Activated T-cell treated with anti-CD3 and anti-CD28 coated beads, Interleukin-2, amount 50 U/mL, for 72 hours (primary cell): ENCODE results near the gene PIGZ. TPM values are rescaled to one million over a fixed set of nuclear protein-coding genes. Genes with fewer than 3 reads are reported as not detected.

Source experiments
- ATAC-seq, 2 donors: fragments of 150-1000 bp; cut with Tn5 transposase; replicated peaks in 1 of 2; 2 replicates each; pipeline ENCODE4 v1.10.0; 2021; ENCODE audit warnings: moderate library complexity in 2 of 2, mild to moderate bottlenecking in 1 of 2
- DNase-seq, 2 donors: peaks; one replicate each; pipeline ENCODE4 v3.0.0; 2021 to 2022; ENCODE audit warnings: mixed read lengths in 1 of 2
- H3K27ac Mint-ChIP-seq: one replicate; pipeline ENCODE4 v1.8.0; 2022; ENCODE audit warnings: mild to moderate bottlenecking, moderate library complexity, mixed read lengths
- H3K27me3 Mint-ChIP-seq: one replicate; pipeline ENCODE4 v1.8.0; 2022; ENCODE audit warnings: low read depth, mixed read lengths
- H3K36me3 Mint-ChIP-seq, 2 donors: one replicate each; pipeline ENCODE4 v1.8.0; 2022; ENCODE audit warnings: mixed read lengths in 2 of 2, mild to moderate bottlenecking in 1 of 2; ENCODE audit not compliant: insufficient read depth in 2 of 2
- H3K4me1 Mint-ChIP-seq: one replicate; pipeline ENCODE4 v1.8.0; 2022; ENCODE audit warnings: low read depth, mixed read lengths
- H3K4me3 Mint-ChIP-seq, 2 donors: one replicate each; pipeline ENCODE4 v1.8.0; 2022; ENCODE audit warnings: mild to moderate bottlenecking in 2 of 2, mixed read lengths in 2 of 2, moderate library complexity in 2 of 2
- H3K9me3 Mint-ChIP-seq, 2 donors: one replicate each; pipeline ENCODE4 v1.8.0; 2022; ENCODE audit warnings: mixed read lengths in 2 of 2
- total RNA-seq, 2 donors: library from RNA; stranded (reverse); gene quantifications; one replicate each; pipeline ENCODE4 v1.2.3, GENCODE V29; 2022

The PIGZ gene
- total RNA-seq, 2 donors from 2014 or later, result 1.1 to 1.7 TPM

- Mint-ChIP-seq H3K27ac (no peak overlapping the region), H3K9me3 (peaks cover 4 to 5% of the 10 kb centered on the region in 2 donors), H3K36me3 (peaks cover 6 to 10% of the 10 kb centered on the region in 2 donors), H3K4me3 (no peak overlapping the region), H3K27me3 (peaks cover 13% of the 10 kb centered on the region), H3K4me1 (peaks cover 10% of the 10 kb centered on the region)
- no peak for ATAC-seq
- DNase-seq, result no peak
Measured at GRCh38 chr3:196981657-196982056, 13.0 kb upstream of the PIGZ start.

GRCh38 chr3:196979545-196979944 lies 10.9 kb upstream of the PIGZ start:
- DNase-seq (no peak), ATAC-seq (no peak)
- Mint-ChIP-seq H3K4me3 (no peak overlapping the region), H3K27ac (no peak overlapping the region), H3K36me3 (peaks cover 6 to 10% of the 10 kb centered on the region in 2 donors), H3K9me3 (peaks cover 4 to 5% of the 10 kb centered on the region in 2 donors), H3K27me3 (peaks cover 23% of the 10 kb centered on the region), H3K4me1 (peaks cover 10% of the 10 kb centered on the region)

DNA sequence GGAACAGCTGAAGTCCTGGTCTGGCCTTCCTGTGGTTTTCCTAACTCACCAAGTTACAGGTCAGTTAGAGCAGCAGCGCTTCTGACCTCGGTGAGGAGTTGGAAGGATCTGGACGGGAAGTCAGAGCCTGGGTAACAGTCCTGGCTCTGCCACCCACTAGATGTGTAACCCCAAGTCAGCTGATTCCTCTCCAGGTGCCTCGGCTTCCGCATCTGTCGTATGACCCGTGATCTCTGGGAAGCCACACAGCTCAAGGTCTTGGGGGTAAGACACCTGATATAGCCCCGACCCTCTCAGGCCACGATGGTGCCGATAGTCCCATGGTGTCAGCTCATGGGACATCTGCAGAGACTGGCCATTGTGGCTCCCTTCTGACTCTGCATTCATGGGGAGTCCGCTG lies 8.3 kb upstream of the PIGZ start:
- H3K27ac Mint-ChIP-seq, result no peak overlapping the region
- no peak for DNase-seq

GRCh38 chr3:196975349-196975748 lies 6.7 kb upstream of the PIGZ start:
- H3K4me3 Mint-ChIP-seq, result no peak overlapping the region
- H3K4me1 Mint-ChIP-seq, result peaks cover 11% of the 10 kb centered on the region
- H3K27me3 Mint-ChIP-seq, result peaks cover 33% of the 10 kb centered on the region
- no peak overlapping the region for H3K27ac Mint-ChIP-seq
- no peak for ATAC-seq
- no peak for DNase-seq
- H3K9me3 Mint-ChIP-seq, result no peaks in the 10 kb centered on the region
- H3K36me3 Mint-ChIP-seq, result no peaks in the 10 kb centered on the region

More for the DNA sequence above, 8.3 kb upstream of the PIGZ start:
- H3K9me3 Mint-ChIP-seq, result no peaks in the 10 kb centered on the region
- no peak for ATAC-seq
- H3K4me1 Mint-ChIP-seq, result peaks cover 10% of the 10 kb centered on the region
- peaks cover 25% of the 10 kb centered on the region for H3K27me3 Mint-ChIP-seq
- H3K36me3 Mint-ChIP-seq, result peaks cover 2 to 3% of the 10 kb centered on the region in 2 donors
- no peak overlapping the region for H3K4me3 Mint-ChIP-seq

GRCh38 chr3:196974661-196975060 lies 6.0 kb upstream of the PIGZ start:
- no peak overlapping the region for H3K4me3 Mint-ChIP-seq
- ATAC-seq (no peak), DNase-seq (no peak)
- H3K27me3 Mint-ChIP-seq, result peaks cover 37% of the 10 kb centered on the region
- no peaks in the 10 kb centered on the region for H3K36me3 Mint-ChIP-seq
- H3K9me3 Mint-ChIP-seq, result no peaks in the 10 kb centered on the region
- H3K4me1 Mint-ChIP-seq, result peaks cover 15% of the 10 kb centered on the region
- H3K27ac Mint-ChIP-seq, result no peak overlapping the region

DNA sequence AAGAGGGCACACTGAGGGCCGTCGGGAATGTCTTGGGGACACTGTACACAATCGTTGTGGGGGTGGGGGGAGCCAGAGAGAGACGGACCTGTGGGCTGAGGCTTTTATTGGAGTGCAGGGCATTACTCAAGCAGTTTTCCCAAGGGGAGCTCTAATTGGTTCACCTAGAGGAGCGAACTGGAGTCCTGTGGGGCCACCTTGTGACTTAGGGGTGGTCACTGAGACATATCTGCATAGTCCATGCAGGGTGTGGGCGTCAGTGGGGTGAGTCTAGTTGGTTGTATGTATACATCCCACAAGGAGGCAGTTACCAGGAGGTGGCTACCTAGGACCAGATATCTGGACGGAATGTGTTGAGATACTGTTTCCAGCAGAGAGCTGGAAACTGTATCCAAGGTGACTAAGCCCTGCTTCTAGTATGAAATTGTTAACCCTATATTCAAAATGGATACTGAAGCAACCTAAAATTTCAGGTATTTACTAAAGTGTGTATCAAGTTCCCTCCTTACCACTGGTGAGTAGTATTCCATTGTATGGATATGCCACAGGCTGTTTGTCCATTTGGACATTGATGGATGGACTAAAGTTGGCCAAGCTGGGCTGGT lies 2.6 kb upstream of the PIGZ start:
- Mint-ChIP-seq H3K36me3 (peaks cover 1 to 7% of the 10 kb centered on the region in 2 donors), H3K4me3 (no peak overlapping the region), H3K9me3 (no peaks in the 10 kb centered on the region), H3K27me3 (peaks cover 26% of the 10 kb centered on the region), H3K4me1 (peaks cover 5% of the 10 kb centered on the region), H3K27ac (no peak overlapping the region)
- no peak for ATAC-seq
- no peak for DNase-seq

DNA sequence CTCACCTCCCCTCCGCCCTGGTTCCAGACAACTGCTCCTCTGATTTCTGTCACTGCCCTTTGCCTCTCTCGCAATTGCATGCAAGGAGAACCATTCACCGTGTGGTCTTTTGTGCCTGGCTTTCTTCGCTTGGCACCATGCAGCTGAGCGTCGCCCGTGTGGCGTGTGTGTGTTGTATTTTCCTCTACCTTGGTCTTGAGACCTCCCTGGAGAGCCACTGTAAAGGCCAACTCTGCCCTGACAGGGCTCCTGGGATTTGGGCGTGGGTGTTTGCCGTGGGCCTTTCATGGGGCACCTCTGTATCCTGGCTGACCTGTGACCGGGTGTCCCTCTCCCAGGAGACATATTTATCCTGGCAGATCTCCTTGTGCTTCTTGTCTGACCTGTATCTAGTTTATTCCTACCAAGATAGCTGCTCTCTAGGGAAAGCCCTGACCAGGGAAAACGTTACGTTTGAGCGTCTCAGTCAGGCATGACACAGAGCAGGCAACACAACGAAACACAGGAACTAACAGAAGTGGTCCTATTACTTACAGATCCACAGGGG lies 2.0 kb upstream of the PIGZ start:
- H3K9me3 Mint-ChIP-seq, result peaks cover 0 to 1% of the 10 kb centered on the region in 2 donors
- ATAC-seq (no peak), DNase-seq (no peak)
- peaks cover 1 to 13% of the 10 kb centered on the region in 2 donors for H3K36me3 Mint-ChIP-seq
- H3K4me1 Mint-ChIP-seq, result peaks cover 9% of the 10 kb centered on the region
- H3K27me3 Mint-ChIP-seq, result peaks cover 25% of the 10 kb centered on the region
- peak overlapping the region; percentile 70 to 77 for H3K4me3 Mint-ChIP-seq
- peak overlapping the region; percentile 22 for H3K27ac Mint-ChIP-seq

- H3K4me3 Mint-ChIP-seq, result peak overlapping the region; percentile 70 to 77
- peaks cover 16% of the 10 kb centered on the region for H3K4me1 Mint-ChIP-seq
- H3K27ac Mint-ChIP-seq, result peak overlapping the region; percentile 60
- DNase-seq (peak; percentile 77 to 88), ATAC-seq (peak; percentile 73 to 75)
- H3K36me3 Mint-ChIP-seq, result peaks cover 5 to 17% of the 10 kb centered on the region in 2 donors
- peaks cover 24% of the 10 kb centered on the region for H3K27me3 Mint-ChIP-seq
- peaks cover 2 to 4% of the 10 kb centered on the region in 2 donors for H3K9me3 Mint-ChIP-seq
Measured at GRCh38 chr3:196969660-196970546, 1.3 kb upstream of the PIGZ start.

- DNase-seq, result peak; percentile 69 to 72
- H3K4me3 Mint-ChIP-seq, result peak overlapping the region; percentile 87 to 88
Measured at GRCh38 chr3:196969134-196969659, 564 bp upstream of the PIGZ start.

DNA sequence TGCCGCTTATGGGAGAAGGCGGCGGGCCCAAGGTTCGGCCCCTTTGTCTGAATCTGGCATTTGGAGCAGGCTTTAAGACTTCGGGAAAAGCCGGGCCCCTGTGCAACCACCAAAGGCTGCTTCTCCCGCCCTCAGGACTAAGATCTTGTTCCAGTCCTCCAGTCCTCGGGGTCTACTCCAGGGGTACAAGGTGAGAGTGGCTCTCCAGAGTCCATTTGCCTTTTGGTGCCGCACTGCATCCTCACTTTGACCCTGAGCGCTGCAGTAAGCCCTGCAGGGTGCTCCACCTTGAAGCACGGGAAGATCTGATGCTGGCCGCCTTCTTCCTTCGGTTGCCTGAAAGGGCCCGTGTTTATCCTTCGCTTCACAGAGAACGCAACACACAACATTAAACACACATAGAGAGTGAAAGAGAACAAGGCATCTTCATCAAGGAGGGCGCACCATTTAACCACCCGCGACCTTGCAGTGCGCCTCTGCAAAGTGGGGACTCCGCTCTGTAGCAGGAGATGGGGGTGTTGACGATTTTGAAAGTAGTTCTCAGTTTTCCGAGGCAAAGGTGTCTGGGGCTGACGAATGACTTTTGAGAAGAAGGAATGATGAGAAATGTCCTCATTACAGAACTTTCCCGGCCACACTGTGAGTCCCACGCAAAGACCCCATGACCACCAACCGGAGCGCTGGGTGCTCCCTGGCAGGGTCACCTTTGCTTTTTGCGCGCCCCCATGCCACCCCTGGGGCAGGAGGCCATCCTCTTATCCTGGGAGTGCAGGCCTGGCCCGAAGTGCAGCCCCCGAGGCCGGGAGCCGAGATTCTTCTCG lies 1.0 kb downstream of the PIGZ start:
- H3K4me3 Mint-ChIP-seq, result peak overlapping the region; percentile 73 to 76
- H3K27me3 Mint-ChIP-seq, result peaks cover 19% of the 10 kb centered on the region
- ATAC-seq (no peak), DNase-seq (no peak)
- H3K27ac Mint-ChIP-seq, result no peak overlapping the region
- H3K4me1 Mint-ChIP-seq, result peaks cover 18% of the 10 kb centered on the region
- peaks cover 2 to 4% of the 10 kb centered on the region in 2 donors for H3K9me3 Mint-ChIP-seq
- peaks cover 5 to 17% of the 10 kb centered on the region in 2 donors for H3K36me3 Mint-ChIP-seq

More at GRCh38 chr3:196969134-196969659, 564 bp upstream of the PIGZ start:
- peaks cover 2 to 4% of the 10 kb centered on the region in 2 donors for H3K9me3 Mint-ChIP-seq
- H3K4me1 Mint-ChIP-seq, result peaks cover 18% of the 10 kb centered on the region
- no peak overlapping the region for H3K27ac Mint-ChIP-seq
- ATAC-seq, result peak; percentile 67 to 71
- H3K27me3 Mint-ChIP-seq, result peaks cover 19% of the 10 kb centered on the region
- H3K36me3 Mint-ChIP-seq, result peaks cover 5 to 17% of the 10 kb centered on the region in 2 donors

DNA sequence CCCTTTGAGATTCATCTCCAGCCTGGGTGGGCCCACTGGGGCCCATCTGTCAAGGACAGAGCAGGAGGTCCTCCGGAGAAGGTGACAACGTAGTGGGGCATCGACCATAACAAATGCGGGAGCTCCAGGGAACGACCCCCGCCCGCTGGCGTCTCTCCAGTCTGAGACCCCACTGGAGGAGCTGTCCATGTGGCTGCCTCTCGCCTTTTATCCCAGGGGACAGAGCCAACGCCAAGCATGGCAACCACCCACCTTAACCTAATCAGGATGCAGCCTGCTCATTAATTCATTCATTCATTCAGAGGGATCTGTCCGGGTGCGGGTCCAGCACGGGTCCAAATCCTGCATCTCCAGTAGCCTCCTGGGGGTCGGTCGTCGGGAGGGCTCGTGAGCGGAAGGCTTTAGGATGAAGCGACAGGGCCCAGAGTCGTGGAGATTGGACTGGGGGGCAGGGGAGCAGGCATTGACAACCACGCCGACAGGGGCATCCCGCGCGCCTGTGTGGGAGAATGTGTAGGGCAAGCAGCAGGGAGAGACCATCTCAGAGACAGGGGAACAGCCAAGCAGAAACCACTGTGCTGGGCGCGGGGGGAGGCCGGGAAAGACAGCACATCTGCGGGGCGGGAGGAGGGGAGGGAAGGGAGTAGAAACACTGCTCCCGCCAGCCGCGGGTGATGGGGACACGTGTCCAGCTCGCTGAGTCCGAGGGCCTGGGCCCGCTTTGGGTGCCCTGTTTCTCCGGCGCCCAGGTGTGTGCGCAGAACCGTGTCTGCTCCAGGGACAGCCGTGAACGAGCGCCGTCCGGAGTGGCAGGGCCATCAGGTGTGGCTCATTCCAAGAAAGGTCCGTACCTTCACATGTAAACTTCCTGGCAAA lies 1.9 kb downstream of the PIGZ start:
- ATAC-seq (no peak), DNase-seq (no peak)
- H3K27me3 Mint-ChIP-seq, result peaks cover 19% of the 10 kb centered on the region
- H3K4me3 Mint-ChIP-seq, result peak overlapping the region; percentile 15 to 73
- H3K4me1 Mint-ChIP-seq, result peaks cover 18% of the 10 kb centered on the region
- peaks cover 5 to 17% of the 10 kb centered on the region in 2 donors for H3K36me3 Mint-ChIP-seq
- H3K9me3 Mint-ChIP-seq, result peaks cover 2 to 4% of the 10 kb centered on the region in 2 donors
- H3K27ac Mint-ChIP-seq, result no peak overlapping the region

- ATAC-seq (no peak), DNase-seq (no peak)
- H3K36me3 Mint-ChIP-seq, result peaks cover 5 to 17% of the 10 kb centered on the region in 2 donors
- no peak overlapping the region for H3K4me3 Mint-ChIP-seq
- H3K27me3 Mint-ChIP-seq, result peaks cover 15% of the 10 kb centered on the region
- peaks cover 2 to 4% of the 10 kb centered on the region in 2 donors for H3K9me3 Mint-ChIP-seq
- peaks cover 18% of the 10 kb centered on the region for H3K4me1 Mint-ChIP-seq
- H3K27ac Mint-ChIP-seq, result no peak overlapping the region
Measured at GRCh38 chr3:196965804-196966173, 2.8 kb downstream of the PIGZ start.
